ENCODE data around the gene LHB.
"Not testable (repeated sequence)": the region's sequence is repeated elsewhere in the genome, so short reads cannot be mapped to it uniquely, and the experiment has no call there.

The LHB gene

GRCh38 chr19:49049834-49050233 lies 32.9 kb upstream of the LHB start:
- DNase-seq (ENCODE audit: low spot score); H3K27me3 Mint-ChIP-seq (ENCODE audit: low read depth); H3K4me1 Mint-ChIP-seq (ENCODE audit: low read depth); H3K4me3 Mint-ChIP-seq; H3K27ac Mint-ChIP-seq; H3K9me3 Mint-ChIP-seq; H3K36me3 Mint-ChIP-seq (ENCODE audit: low read depth): not testable (repeated sequence)

GRCh38 chr19:49049011-49049410 lies 32.1 kb upstream of the LHB start, which contains the start of gene CGB8:
TSS of gene CGB8 (minus strand) at chr19:49049111. CDS start at chr19:49048739, 372 bp downstream.
- not testable (repeated sequence) for H3K4me3 Mint-ChIP-seq; H3K4me1 Mint-ChIP-seq (ENCODE audit: low read depth); H3K9me3 Mint-ChIP-seq; H3K27ac Mint-ChIP-seq; DNase-seq (ENCODE audit: low spot score); H3K27me3 Mint-ChIP-seq (ENCODE audit: low read depth); H3K36me3 Mint-ChIP-seq (ENCODE audit: low read depth)

- DNase-seq (ENCODE audit: low spot score); H3K27ac Mint-ChIP-seq; H3K9me3 Mint-ChIP-seq; H3K4me1 Mint-ChIP-seq (ENCODE audit: low read depth); H3K36me3 Mint-ChIP-seq (ENCODE audit: low read depth); H3K27me3 Mint-ChIP-seq (ENCODE audit: low read depth); H3K4me3 Mint-ChIP-seq: not testable (repeated sequence)
Observed at GRCh38 chr19:49043548-49043947, 26.7 kb upstream of the LHB start, which contains the start of gene CGB5. TSS of gene CGB5 (plus strand) at chr19:49043848. CDS start at chr19:49044210, 362 bp downstream.

DNA sequence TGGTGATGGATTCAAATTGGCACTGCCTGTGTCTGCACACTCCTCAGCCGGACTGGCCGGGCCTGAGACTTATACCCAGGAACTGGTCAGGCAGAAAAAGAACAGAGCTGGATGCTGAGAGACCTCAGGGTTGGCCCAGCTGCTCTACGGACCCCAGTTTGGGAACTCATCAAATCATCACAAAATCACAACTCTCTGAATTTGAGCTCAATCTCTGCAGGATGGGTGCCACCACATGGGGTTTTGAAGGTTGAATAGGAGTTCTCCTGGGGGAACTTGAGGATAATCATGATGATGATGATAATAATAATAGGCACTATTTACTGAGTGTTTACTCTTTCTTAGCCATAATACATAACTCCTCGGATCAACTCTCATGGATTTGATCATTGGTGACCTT lies 25.8 kb upstream of the LHB start:
- not testable (repeated sequence) for H3K9me3 Mint-ChIP-seq, H3K27ac Mint-ChIP-seq

GRCh38 chr19:49042177-49042576 lies 25.3 kb upstream of the LHB start:
- no peak for DNase-seq (ENCODE audit: low spot score)
- Mint-ChIP-seq H3K4me1 (ENCODE audit: low read depth) (no peaks in the 10 kb centered on the region), H3K36me3 (ENCODE audit: low read depth) (no peaks in the 10 kb centered on the region), H3K27me3 (ENCODE audit: low read depth) (no peaks in the 10 kb centered on the region), H3K4me3 (no peak overlapping the region), H3K9me3 (no peaks in the 10 kb centered on the region), H3K27ac (no peak overlapping the region)

More for the DNA sequence above, 25.8 kb upstream of the LHB start:
- H3K27me3 Mint-ChIP-seq (ENCODE audit: low read depth); DNase-seq (ENCODE audit: low spot score); H3K4me3 Mint-ChIP-seq; H3K36me3 Mint-ChIP-seq (ENCODE audit: low read depth); H3K4me1 Mint-ChIP-seq (ENCODE audit: low read depth): not testable (repeated sequence)

- not testable (repeated sequence) for DNase-seq (ENCODE audit: low spot score)
Observed at GRCh38 chr19:49039736-49040135, 22.8 kb upstream of the LHB start.

GRCh38 chr19:49038557-49039276 lies 21.8 kb upstream of the LHB start:
- not testable (repeated sequence) for H3K36me3 Mint-ChIP-seq (ENCODE audit: low read depth); DNase-seq (ENCODE audit: low spot score); H3K27me3 Mint-ChIP-seq (ENCODE audit: low read depth); H3K27ac Mint-ChIP-seq; H3K4me3 Mint-ChIP-seq; H3K4me1 Mint-ChIP-seq (ENCODE audit: low read depth); H3K9me3 Mint-ChIP-seq

More at GRCh38 chr19:49039736-49040135, 22.8 kb upstream of the LHB start:
- H3K4me3 Mint-ChIP-seq; H3K36me3 Mint-ChIP-seq (ENCODE audit: low read depth); H3K27me3 Mint-ChIP-seq (ENCODE audit: low read depth); H3K4me1 Mint-ChIP-seq (ENCODE audit: low read depth); H3K27ac Mint-ChIP-seq; H3K9me3 Mint-ChIP-seq: not testable (repeated sequence)

- H3K27me3 Mint-ChIP-seq (ENCODE audit: low read depth); H3K36me3 Mint-ChIP-seq (ENCODE audit: low read depth); H3K27ac Mint-ChIP-seq; DNase-seq (ENCODE audit: low spot score); H3K4me3 Mint-ChIP-seq; H3K4me1 Mint-ChIP-seq (ENCODE audit: low read depth); H3K9me3 Mint-ChIP-seq: not testable (repeated sequence)
Observed at GRCh38 chr19:49038111-49038510, 21.2 kb upstream of the LHB start.

DNA sequence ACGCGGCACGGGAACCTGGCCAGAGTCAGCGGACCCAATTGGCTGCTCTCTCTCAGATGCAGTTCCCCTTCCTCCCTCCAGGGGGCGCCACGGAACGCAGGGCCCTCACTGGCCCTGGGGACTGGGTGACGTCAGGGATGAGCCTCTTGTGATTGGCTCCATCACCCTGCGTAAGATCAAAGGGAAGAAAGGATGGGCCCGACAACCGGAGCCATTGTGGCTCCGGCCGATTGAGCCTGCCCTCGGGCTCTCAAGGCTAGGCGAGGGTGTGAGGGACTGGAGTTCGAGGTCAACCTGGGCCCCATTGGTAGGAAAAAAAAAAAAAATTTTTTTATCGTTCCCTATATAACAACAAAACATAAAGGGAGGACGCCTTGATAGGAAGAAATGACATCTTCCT lies 19.9 kb upstream of the LHB start, which contains the start of gene CGB1:
TSS of gene CGB1 (minus strand) at position 81 of the 400 bp plus-strand sequence. CDS start 184 bp downstream, outside the sequence.
- not testable (repeated sequence) for H3K27me3 Mint-ChIP-seq (ENCODE audit: low read depth); H3K9me3 Mint-ChIP-seq; H3K4me1 Mint-ChIP-seq (ENCODE audit: low read depth); H3K27ac Mint-ChIP-seq; H3K36me3 Mint-ChIP-seq (ENCODE audit: low read depth); H3K4me3 Mint-ChIP-seq
- DNase-seq (ENCODE audit: low spot score), result peak; percentile 47

- not testable (repeated sequence) for H3K4me1 Mint-ChIP-seq (ENCODE audit: low read depth); H3K36me3 Mint-ChIP-seq (ENCODE audit: low read depth); H3K27me3 Mint-ChIP-seq (ENCODE audit: low read depth); H3K27ac Mint-ChIP-seq; H3K9me3 Mint-ChIP-seq
- DNase-seq (ENCODE audit: low spot score), result peak; percentile 73
- H3K4me3 Mint-ChIP-seq, result peak within 1 kb of the TSS; percentile 54
Observed at GRCh38 chr19:49031642-49032301, 14.9 kb upstream of the LHB start, which contains the start of gene CGB2. TSS of gene CGB2 (plus strand) at chr19:49031890. CDS start at chr19:49032096, 206 bp downstream.

GRCh38 chr19:49030323-49030722 lies 13.4 kb upstream of the LHB start:
- not testable (repeated sequence) for DNase-seq (ENCODE audit: low spot score); H3K36me3 Mint-ChIP-seq (ENCODE audit: low read depth); H3K27ac Mint-ChIP-seq; H3K4me3 Mint-ChIP-seq; H3K9me3 Mint-ChIP-seq; H3K4me1 Mint-ChIP-seq (ENCODE audit: low read depth); H3K27me3 Mint-ChIP-seq (ENCODE audit: low read depth)

DNA sequence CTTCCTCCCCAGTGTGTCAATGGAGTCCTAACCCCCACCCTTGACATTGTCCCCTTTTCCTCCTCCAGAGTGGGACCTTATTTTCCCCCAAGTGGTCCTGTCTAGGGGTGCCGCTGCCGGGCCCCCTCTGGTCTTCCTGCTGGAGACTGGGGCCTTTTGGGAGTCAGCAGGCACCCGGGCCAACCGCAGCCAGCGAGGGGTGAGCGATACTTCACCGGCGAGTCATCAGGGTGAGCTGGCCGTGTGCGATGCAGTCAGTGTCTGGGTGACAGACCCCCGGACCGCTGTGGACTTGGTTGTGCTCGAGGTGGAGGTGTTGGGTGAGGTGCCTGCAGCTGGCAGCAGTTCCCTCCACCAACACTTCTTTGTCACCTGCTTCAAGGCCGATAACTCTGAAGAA lies 12.9 kb upstream of the LHB start:
- not testable (repeated sequence) for H3K4me3 Mint-ChIP-seq; H3K27ac Mint-ChIP-seq; H3K36me3 Mint-ChIP-seq (ENCODE audit: low read depth); H3K27me3 Mint-ChIP-seq (ENCODE audit: low read depth); H3K9me3 Mint-ChIP-seq; H3K4me1 Mint-ChIP-seq (ENCODE audit: low read depth); DNase-seq (ENCODE audit: low spot score)

- not testable (repeated sequence) for H3K27me3 Mint-ChIP-seq (ENCODE audit: low read depth); H3K4me3 Mint-ChIP-seq; H3K27ac Mint-ChIP-seq; H3K4me1 Mint-ChIP-seq (ENCODE audit: low read depth); DNase-seq (ENCODE audit: low spot score); H3K36me3 Mint-ChIP-seq (ENCODE audit: low read depth); H3K9me3 Mint-ChIP-seq
Observed at GRCh38 chr19:49028686-49029085, 11.8 kb upstream of the LHB start.

- not testable (repeated sequence) for H3K27me3 Mint-ChIP-seq (ENCODE audit: low read depth); H3K4me3 Mint-ChIP-seq; H3K27ac Mint-ChIP-seq; H3K4me1 Mint-ChIP-seq (ENCODE audit: low read depth); H3K36me3 Mint-ChIP-seq (ENCODE audit: low read depth); H3K9me3 Mint-ChIP-seq; DNase-seq (ENCODE audit: low spot score)
Observed at GRCh38 chr19:49025599-49025998, 8.7 kb upstream of the LHB start.
